H9 (cell line): ENCODE data around the gene BANF1. TPM values are rescaled to one million over a fixed set of nuclear protein-coding genes. Genes with fewer than 3 reads are reported as not detected.
A peak's percentile ranks its signal among the peaks of the same experiment; 100 is the strongest.

ENCODE experiments used
- DNase-seq: peaks from one replicate; pipeline ENCODE4 v3.0.0-alpha.2; 2017
- H2AFZ ChIP-seq: one replicate; pipeline ENCODE4 v1.6.1; 2013; ENCODE audit warnings: mild to moderate bottlenecking, low read length, control low read depth, moderate library complexity
- H2AK5ac ChIP-seq: 2 replicates; pipeline ENCODE4 v1.6.1; 2013; ENCODE audit warnings: low read length, control low read depth, mixed read lengths; ENCODE audit not compliant: insufficient read length
- H2BK120ac ChIP-seq: one replicate; pipeline ENCODE4 v1.6.1; 2013; ENCODE audit warnings: low read depth, mild to moderate bottlenecking, low read length, control low read depth, inconsistent platforms; ENCODE audit not compliant: poor library complexity, severe bottlenecking
- H2BK12ac ChIP-seq: 2 replicates; pipeline ENCODE4 v1.6.1; 2013; ENCODE audit warnings: low read length, control low read depth, mixed read lengths, low read depth; ENCODE audit not compliant: insufficient read length
- H2BK15ac ChIP-seq: 2 replicates; pipeline ENCODE4 v1.6.1; 2013; ENCODE audit warnings: low read depth, low read length, control low read depth
- H2BK20ac ChIP-seq: one replicate; pipeline ENCODE4 v1.6.1; 2013; ENCODE audit warnings: low read depth, mild to moderate bottlenecking, low read length, control low read depth, inconsistent platforms; ENCODE audit not compliant: poor library complexity, severe bottlenecking
- H2BK5ac ChIP-seq: 2 replicates; pipeline ENCODE4 v1.6.1; 2013; ENCODE audit warnings: low read length, control low read depth, mixed read lengths; ENCODE audit not compliant: insufficient read length
- H3K14ac ChIP-seq: 2 replicates; pipeline ENCODE4 v1.6.1; 2013; ENCODE audit warnings: low read length, control low read depth; ENCODE audit not compliant: insufficient read depth
- H3K18ac ChIP-seq: 2 replicates; pipeline ENCODE4 v1.6.1; 2013; ENCODE audit warnings: low read depth, mild to moderate bottlenecking, mixed read lengths, low read length, control low read depth; ENCODE audit not compliant: insufficient read length
- H3K23ac ChIP-seq: 2 replicates; pipeline ENCODE4 v1.6.1; 2013; ENCODE audit warnings: low read length, control low read depth, mixed read lengths, low read depth; ENCODE audit not compliant: insufficient read length
- H3K23me2 ChIP-seq: 2 replicates; pipeline ENCODE4 v1.6.1; 2013; ENCODE audit warnings: low read depth, mild to moderate bottlenecking, mixed read lengths, low read length, control low read depth; ENCODE audit not compliant: insufficient read length, poor library complexity, severe bottlenecking
- H3K27ac ChIP-seq: 2 replicates; pipeline ENCODE4 v1.5.1; 2013; ENCODE audit warnings: low read length, control low read depth, mixed read lengths, low read depth; ENCODE audit not compliant: insufficient read length
- H3K27me3 ChIP-seq: 2 replicates; pipeline ENCODE4 v1.6.1; 2013; ENCODE audit warnings: low read length, control low read depth, inconsistent platforms; ENCODE audit not compliant: insufficient read depth
- H3K4ac ChIP-seq: 2 replicates; pipeline ENCODE4 v1.6.1; 2013; ENCODE audit warnings: low read depth, mild to moderate bottlenecking, control low read depth, inconsistent platforms, low read length, moderate library complexity
- H3K4me1 ChIP-seq: 2 replicates; pipeline ENCODE4 v1.6.1; 2013; ENCODE audit warnings: low read length, control low read depth, inconsistent platforms; ENCODE audit not compliant: insufficient read depth
- H3K4me2 ChIP-seq: 2 replicates; pipeline ENCODE4 v1.6.1; 2013; ENCODE audit warnings: low read length, control low read depth, mixed read lengths; ENCODE audit not compliant: insufficient read length, insufficient read depth
- H3K56ac ChIP-seq: 2 replicates; pipeline ENCODE4 v1.6.1; 2013; ENCODE audit warnings: low read depth, mild to moderate bottlenecking, mixed read lengths, low read length, control low read depth; ENCODE audit not compliant: insufficient read length
- H3K79me1 ChIP-seq: 2 replicates; pipeline ENCODE4 v1.6.1; 2013; ENCODE audit warnings: low read depth, mild to moderate bottlenecking, moderate library complexity, low read length, control low read depth, inconsistent platforms; ENCODE audit not compliant: insufficient read depth, poor library complexity, severe bottlenecking
- H3K79me2 ChIP-seq: 2 replicates; pipeline ENCODE4 v1.6.1; 2013; ENCODE audit warnings: low read length, control low read depth, inconsistent platforms; ENCODE audit not compliant: insufficient read depth
- H3K9ac ChIP-seq: 2 replicates; pipeline ENCODE4 v1.6.1; 2013; ENCODE audit warnings: low read length, control low read depth, mixed read lengths; ENCODE audit not compliant: insufficient read length; ENCODE audit errors: extremely low read depth
- H3K9me3 ChIP-seq: one replicate; pipeline ENCODE4 v1.6.1; 2013; ENCODE audit warnings: low read depth, low read length, inconsistent platforms; ENCODE audit not compliant: control insufficient read depth
- H3T11ph ChIP-seq: one replicate; pipeline ENCODE4 v1.6.1; 2013; ENCODE audit warnings: mild to moderate bottlenecking, low read length, control low read depth, inconsistent platforms
- H4K20me1 ChIP-seq: one replicate; pipeline ENCODE4 v1.6.1; 2013; ENCODE audit not compliant: control insufficient read depth, insufficient read length, insufficient read depth
- H4K5ac ChIP-seq: 2 replicates; pipeline ENCODE4 v1.6.1; 2013; ENCODE audit warnings: low read depth, mild to moderate bottlenecking, mixed read lengths, low read length, control low read depth; ENCODE audit not compliant: insufficient read length
- H4K8ac ChIP-seq: replicated peaks from 2 replicates; pipeline ENCODE4 v1.6.1; 2013; ENCODE audit warnings: low read length, control low read depth, mixed read lengths, low read depth; ENCODE audit not compliant: insufficient read length
- H4K91ac ChIP-seq: 2 replicates; pipeline ENCODE4 v1.6.1; 2013; ENCODE audit warnings: low read depth, mild to moderate bottlenecking, moderate library complexity, mixed read lengths, low read length, control low read depth; ENCODE audit not compliant: insufficient read length
- H3K27ac Mint-ChIP-seq, 3 experiments: 2 replicates in 2 of 3; 3 replicates in 1 of 3; pipeline ENCODE4 v1.8.0; 2020 to 2021; ENCODE audit warnings: mixed read lengths in 3 of 3, mild to moderate bottlenecking in 1 of 3, moderate library complexity in 1 of 3
- H3K27me3 Mint-ChIP-seq: 2 replicates; pipeline ENCODE4 v1.8.0; 2021; ENCODE audit warnings: low read depth, mild to moderate bottlenecking, moderate library complexity, mixed read lengths
- H3K36me3 Mint-ChIP-seq, 3 experiments: 2 replicates in 2 of 3; 3 replicates in 1 of 3; pipeline ENCODE4 v1.8.0; 2020 to 2021; ENCODE audit warnings: low read depth in 3 of 3, mixed read lengths in 3 of 3; ENCODE audit not compliant: insufficient read depth in 1 of 3
- H3K4me1 Mint-ChIP-seq, 2 experiments: 2 replicates each; pipeline ENCODE4 v1.8.0; 2020; ENCODE audit warnings: mixed read lengths in 2 of 2
- H3K4me3 Mint-ChIP-seq, 2 experiments: 2 replicates in 1 of 2; 3 replicates in 1 of 2; pipeline ENCODE4 v1.8.0; 2020 to 2021; ENCODE audit warnings: mild to moderate bottlenecking in 2 of 2, mixed read lengths in 2 of 2, moderate library complexity in 1 of 2
- H3K9me3 Mint-ChIP-seq, 2 experiments: 2 replicates in 1 of 2; 3 replicates in 1 of 2; pipeline ENCODE4 v1.8.0; 2020; ENCODE audit warnings: mild to moderate bottlenecking in 2 of 2, mixed read lengths in 2 of 2, moderate library complexity in 1 of 2
- WGBS: extraction: QIAGEN DNeasy Blood & Tissue Kit; methylation state at CpG from one replicate; pipeline ENCODE4 v1.1.7; 2013; ENCODE audit warnings: missing lambda C conversion rate, low lambda C conversion rate, mixed read lengths; ENCODE audit not compliant: insufficient read length; ENCODE audit errors: extremely low coverage; 5-methylcytosine and 5-hydroxymethylcytosine counted together
- total RNA-seq: library from RNA; stranded (reverse); gene quantifications from 2 replicates; pipeline ENCODE4 v1.2.1, GENCODE V29; 2021
- TF ChIP-seq, protein P1 (sequence below): fragments of 200-600 bp; sonication (generic); conservative IDR thresholded peaks from 3 replicates; pipeline ENCODE4 v1.8.0; 2021; ENCODE audit warnings: antibody characterized with exemption, mild to moderate bottlenecking

Gene BANF1
- total RNA-seq, 1 experiment from 2014 or later = 346 TPM

DNA sequence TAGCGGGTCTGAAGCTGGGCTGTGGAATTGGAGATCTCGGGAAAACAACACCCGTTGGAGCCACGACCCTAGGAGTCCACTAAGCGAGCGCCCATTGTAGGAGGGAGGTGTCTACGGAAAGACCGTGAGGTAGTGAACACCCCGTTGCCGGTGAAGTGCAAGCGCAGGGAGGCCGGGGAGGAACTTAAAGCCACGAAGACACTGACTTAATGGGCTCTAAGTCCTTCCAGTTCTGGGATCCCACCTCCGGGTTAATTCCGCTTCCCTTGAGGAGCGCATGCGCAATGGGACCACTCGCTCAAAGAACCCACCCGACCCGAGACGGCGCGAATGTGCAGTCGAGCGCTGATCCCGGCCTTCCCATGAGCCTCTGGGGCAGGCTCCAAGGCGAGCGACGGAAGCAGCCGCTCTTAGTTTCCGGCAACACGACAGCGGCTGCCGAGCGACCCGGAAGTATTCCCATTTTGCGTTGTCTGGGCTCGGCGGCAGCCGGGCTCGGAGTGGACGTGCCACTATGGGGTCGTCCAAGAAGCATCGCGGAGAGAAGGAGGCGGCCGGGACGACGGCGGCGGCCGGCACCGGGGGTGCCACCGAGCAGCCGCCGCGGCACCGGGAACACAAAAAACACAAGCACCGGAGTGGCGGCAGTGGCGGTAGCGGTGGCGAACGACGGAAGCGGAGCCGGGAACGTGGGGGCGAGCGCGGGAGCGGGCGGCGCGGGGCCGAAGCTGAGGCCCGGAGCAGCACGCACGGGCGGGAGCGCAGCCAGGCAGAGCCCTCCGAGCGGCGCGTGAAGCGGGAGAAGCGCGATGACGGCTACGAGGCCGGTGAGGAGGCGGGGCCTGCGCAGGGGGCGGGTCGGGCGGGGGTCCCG, 40.8 kb upstream of the BANF1 start, which contains the start of gene SART1:
Gene SART1, plus strand, starts transcription at position 468 of the 874 bp plus-strand sequence. Its CDS starts 47 bp downstream, at position 515.
- H3K56ac ChIP-seq = no peak within 1 kb of the TSS
- peak within 1 kb of the TSS; percentile 93 to 94 for H3K4me3 Mint-ChIP-seq
- no CpG with 5 or more reads among the region's 97 CpGs for WGBS

More for the DNA sequence above, 40.8 kb upstream of the BANF1 start, which contains the start of gene SART1:
- peak within 1 kb of the TSS; percentile 76 for H3K18ac ChIP-seq
- no peak within 1 kb of the TSS for H2AFZ ChIP-seq
- Mint-ChIP-seq H3K27me3 (no peaks in the 10 kb centered on the region; the same call in 1 of the 2 replicates), H3K4me1 (peaks cover 11 to 16% of the 10 kb centered on the region in 2 experiments), H3K27ac (peak within 1 kb of the TSS; percentile 97 to 99 (median 97)), H3K36me3 (peaks cover 19 to 38% (median 30%) of the 10 kb centered on the region in 3 experiments), H3K9me3 (no peaks in the 10 kb centered on the region; a peak in 1 of 5 replicates)
- H3K4me2 ChIP-seq = peak within 1 kb of the TSS; percentile 82
- no peak within 1 kb of the TSS for H2BK20ac ChIP-seq
- H3K14ac ChIP-seq = peak within 1 kb of the TSS; percentile 67
- no peak within 1 kb of the TSS for H3T11ph ChIP-seq
- H3K9me3 ChIP-seq = no peaks in the 10 kb centered on the region
- no peak within 1 kb of the TSS for H3K4ac ChIP-seq
- no peaks in the 10 kb centered on the region for H4K20me1 ChIP-seq
- H4K8ac ChIP-seq = no peak within 1 kb of the TSS
- no peak within 1 kb of the TSS for H2BK5ac ChIP-seq
- peaks cover 3% of the 10 kb centered on the region; the same call in 1 of the 2 replicates for H3K4me1 ChIP-seq
- H3K23ac ChIP-seq = no peak within 1 kb of the TSS
- H2BK120ac ChIP-seq = no peak within 1 kb of the TSS
- peaks cover 5% of the 10 kb centered on the region for H3K79me1 ChIP-seq
- peak within 1 kb of the TSS; percentile 78 for H3K9ac ChIP-seq
- no peaks in the 10 kb centered on the region for H3K27me3 ChIP-seq
- peaks cover 3% of the 10 kb centered on the region for H3K23me2 ChIP-seq
- peaks cover 10% of the 10 kb centered on the region; the same call in 1 of the 2 replicates for H3K79me2 ChIP-seq
- no peak within 1 kb of the TSS for H4K5ac ChIP-seq
- no peak within 1 kb of the TSS for H2BK15ac ChIP-seq
- H2AK5ac ChIP-seq = no peak within 1 kb of the TSS
- TF ChIP-seq, protein P1, sequence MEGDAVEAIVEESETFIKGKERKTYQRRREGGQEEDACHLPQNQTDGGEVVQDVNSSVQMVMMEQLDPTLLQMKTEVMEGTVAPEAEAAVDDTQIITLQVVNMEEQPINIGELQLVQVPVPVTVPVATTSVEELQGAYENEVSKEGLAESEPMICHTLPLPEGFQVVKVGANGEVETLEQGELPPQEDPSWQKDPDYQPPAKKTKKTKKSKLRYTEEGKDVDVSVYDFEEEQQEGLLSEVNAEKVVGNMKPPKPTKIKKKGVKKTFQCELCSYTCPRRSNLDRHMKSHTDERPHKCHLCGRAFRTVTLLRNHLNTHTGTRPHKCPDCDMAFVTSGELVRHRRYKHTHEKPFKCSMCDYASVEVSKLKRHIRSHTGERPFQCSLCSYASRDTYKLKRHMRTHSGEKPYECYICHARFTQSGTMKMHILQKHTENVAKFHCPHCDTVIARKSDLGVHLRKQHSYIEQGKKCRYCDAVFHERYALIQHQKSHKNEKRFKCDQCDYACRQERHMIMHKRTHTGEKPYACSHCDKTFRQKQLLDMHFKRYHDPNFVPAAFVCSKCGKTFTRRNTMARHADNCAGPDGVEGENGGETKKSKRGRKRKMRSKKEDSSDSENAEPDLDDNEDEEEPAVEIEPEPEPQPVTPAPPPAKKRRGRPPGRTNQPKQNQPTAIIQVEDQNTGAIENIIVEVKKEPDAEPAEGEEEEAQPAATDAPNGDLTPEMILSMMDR = no peak
- H4K91ac ChIP-seq = no peak within 1 kb of the TSS
- no peak within 1 kb of the TSS for H3K27ac ChIP-seq
- no peak within 1 kb of the TSS for H2BK12ac ChIP-seq
- peak; percentile 98 for DNase-seq
